IPS-15b (cell line): Measurements from ENCODE around the gene SPIRE1.

ENCODE experiments used
- H3K27me3 ChIP-seq: one replicate; pipeline ENCODE4 v1.6.1; 2013; ENCODE audit warnings: low read length; ENCODE audit not compliant: control insufficient read depth, insufficient read depth
- H3K36me3 ChIP-seq: one replicate; pipeline ENCODE4 v1.6.1; 2013; ENCODE audit warnings: low read length; ENCODE audit not compliant: control insufficient read depth, insufficient read depth
- H3K4me1 ChIP-seq: one replicate; pipeline ENCODE4 v1.6.1; 2013; ENCODE audit warnings: mild to moderate bottlenecking, low read length; ENCODE audit not compliant: control insufficient read depth, insufficient read depth
- H3K4me3 ChIP-seq: one replicate; pipeline ENCODE4 v1.5.1; 2013; ENCODE audit warnings: low read depth, low read length
- H3K9ac ChIP-seq: one replicate; pipeline ENCODE4 v1.6.1; 2013; ENCODE audit warnings: low read depth, mild to moderate bottlenecking, low read length
- H3K9me3 ChIP-seq: one replicate; pipeline ENCODE4 v1.6.1; 2013; ENCODE audit warnings: mild to moderate bottlenecking, low read length; ENCODE audit not compliant: control insufficient read depth, insufficient read depth

The SPIRE1 gene

DNA sequence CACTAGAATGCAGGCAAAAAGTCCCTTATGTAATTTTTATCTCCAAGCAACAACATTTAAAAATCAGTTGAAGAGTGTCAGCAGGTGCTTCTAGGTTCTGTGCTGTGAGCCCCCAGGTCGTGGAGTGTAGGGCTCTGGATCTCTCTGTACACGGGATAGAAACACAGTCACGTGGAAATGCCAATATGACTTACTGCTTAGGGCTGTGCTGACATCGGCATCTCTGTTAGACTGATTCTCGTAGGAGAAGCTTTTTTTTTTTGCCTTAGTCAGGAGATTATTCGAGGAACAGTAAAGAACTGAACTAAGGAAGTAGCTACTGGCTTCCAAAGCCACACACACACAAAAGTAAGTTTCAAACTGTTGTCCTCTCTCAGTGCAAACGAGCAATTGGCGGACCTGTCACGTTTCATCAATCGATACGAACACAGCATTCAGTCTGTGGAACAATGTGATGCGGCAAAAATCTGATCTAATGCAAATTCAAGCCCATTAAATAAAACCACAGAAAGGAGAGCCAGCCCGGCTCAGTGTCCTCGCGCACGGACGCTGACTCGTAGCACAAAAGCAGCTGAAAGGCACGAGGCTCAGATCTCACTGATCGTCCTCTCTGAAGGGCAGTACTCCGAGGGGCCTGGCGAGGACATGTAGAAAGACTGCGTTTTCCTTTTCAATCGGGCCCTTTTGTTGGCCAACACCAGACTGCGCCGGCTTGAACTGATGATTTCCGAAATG is 208.7 kb downstream of the SPIRE1 start:
- Histone ChIP-seq H3K4me1 (no peaks in the 10 kb centered on the region), H3K27me3 (no peaks in the 10 kb centered on the region), H3K9ac (no peak overlapping the region), H3K36me3 (peaks cover 5% of the 10 kb centered on the region), H3K9me3 (no peaks in the 10 kb centered on the region), H3K4me3 (no peak overlapping the region)

DNA sequence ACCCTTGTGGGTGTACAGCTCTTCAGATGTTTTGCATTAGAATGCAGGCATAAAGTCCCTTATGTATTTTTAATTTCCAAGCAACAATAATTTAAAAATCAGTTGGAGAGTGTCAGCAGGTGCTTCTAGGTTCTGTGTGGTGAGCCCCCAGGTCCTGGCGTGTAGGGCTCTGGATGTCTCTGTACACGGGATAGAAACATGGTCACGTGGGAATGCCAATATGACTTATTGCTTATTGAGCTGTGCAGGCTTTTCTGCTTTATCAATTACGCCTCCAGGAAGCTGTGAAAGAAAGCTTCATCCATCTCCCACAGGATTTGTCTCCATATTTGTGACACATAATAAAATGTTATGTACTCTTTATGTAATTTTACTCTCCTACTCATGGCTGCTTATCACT is 212.4 kb downstream of the SPIRE1 start:
- H3K27me3 ChIP-seq = no peaks in the 10 kb centered on the region
- H3K9me3 ChIP-seq = no peaks in the 10 kb centered on the region
- H3K36me3 ChIP-seq = peaks cover 5% of the 10 kb centered on the region
- H3K9ac ChIP-seq = no peak overlapping the region
- no peaks in the 10 kb centered on the region for H3K4me1 ChIP-seq
- H3K4me3 ChIP-seq = no peak overlapping the region

GRCh38 chr18:12443551-12443950 is 214.4 kb downstream of the SPIRE1 start:
- no peak overlapping the region for H3K9ac ChIP-seq
- no peak overlapping the region for H3K4me3 ChIP-seq
- no peaks in the 10 kb centered on the region for H3K36me3 ChIP-seq
- no peaks in the 10 kb centered on the region for H3K4me1 ChIP-seq
- H3K9me3 ChIP-seq = no peaks in the 10 kb centered on the region
- H3K27me3 ChIP-seq = no peaks in the 10 kb centered on the region

DNA sequence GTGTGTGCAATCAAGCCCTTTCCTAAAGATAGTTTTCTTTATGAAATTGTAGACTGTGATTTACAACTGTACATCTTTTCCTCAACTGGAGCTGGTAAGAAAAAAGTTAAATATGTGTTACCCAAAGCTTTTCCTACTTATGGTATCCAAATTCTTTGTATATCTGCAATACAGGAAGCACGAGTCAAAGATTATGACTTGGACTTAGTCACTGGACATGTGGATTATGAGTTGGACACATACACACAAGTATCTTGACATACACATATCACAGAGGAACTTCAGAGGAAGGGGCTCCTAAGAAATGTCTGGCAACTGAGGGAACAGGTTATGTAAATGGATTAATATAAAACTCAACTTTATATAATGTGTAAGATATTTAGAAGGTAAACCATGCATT is 215.0 kb downstream of the SPIRE1 start:
- Histone ChIP-seq H3K9ac (no peak overlapping the region), H3K4me3 (no peak overlapping the region), H3K36me3 (no peaks in the 10 kb centered on the region), H3K4me1 (no peaks in the 10 kb centered on the region), H3K27me3 (no peaks in the 10 kb centered on the region), H3K9me3 (no peaks in the 10 kb centered on the region)

GRCh38 chr18:12441475-12442034 is 216.4 kb downstream of the SPIRE1 start:
- no peaks in the 10 kb centered on the region for H3K36me3 ChIP-seq
- no peak overlapping the region for H3K9ac ChIP-seq
- no peaks in the 10 kb centered on the region for H3K4me1 ChIP-seq
- H3K9me3 ChIP-seq = no peaks in the 10 kb centered on the region
- no peaks in the 10 kb centered on the region for H3K27me3 ChIP-seq
- no peak overlapping the region for H3K4me3 ChIP-seq

GRCh38 chr18:12438257-12438656 is 219.7 kb downstream of the SPIRE1 start:
- Histone ChIP-seq H3K36me3 (no peaks in the 10 kb centered on the region), H3K4me1 (no peaks in the 10 kb centered on the region), H3K27me3 (no peaks in the 10 kb centered on the region)

GRCh38 chr18:12435867-12436266 is 222.0 kb downstream of the SPIRE1 start:
- Histone ChIP-seq H3K36me3 (no peaks in the 10 kb centered on the region), H3K27me3 (no peaks in the 10 kb centered on the region), H3K9me3 (no peaks in the 10 kb centered on the region), H3K9ac (no peak overlapping the region), H3K4me3 (no peak overlapping the region), H3K4me1 (no peaks in the 10 kb centered on the region)

More at GRCh38 chr18:12438257-12438656, 219.7 kb downstream of the SPIRE1 start:
- H3K4me3 ChIP-seq = no peak overlapping the region
- H3K9ac ChIP-seq = no peak overlapping the region
- no peaks in the 10 kb centered on the region for H3K9me3 ChIP-seq

GRCh38 chr18:12434541-12434929 is 223.4 kb downstream of the SPIRE1 start:
- H3K4me1 ChIP-seq = no peaks in the 10 kb centered on the region
- no peaks in the 10 kb centered on the region for H3K9me3 ChIP-seq
- no peak overlapping the region for H3K9ac ChIP-seq
- H3K27me3 ChIP-seq = no peaks in the 10 kb centered on the region
- H3K4me3 ChIP-seq = no peak overlapping the region
- peaks cover 5% of the 10 kb centered on the region for H3K36me3 ChIP-seq

- H3K9ac ChIP-seq = no peak overlapping the region
- H3K36me3 ChIP-seq = peaks cover 5% of the 10 kb centered on the region
- no peaks in the 10 kb centered on the region for H3K9me3 ChIP-seq
- no peak overlapping the region for H3K4me3 ChIP-seq
- no peaks in the 10 kb centered on the region for H3K4me1 ChIP-seq
- H3K27me3 ChIP-seq = no peaks in the 10 kb centered on the region
These were observed 223.9 kb downstream of the SPIRE1 start for GRCh38 chr18:12433829-12434540.

GRCh38 chr18:12432881-12433280 is 225.0 kb downstream of the SPIRE1 start:
- H3K4me1 ChIP-seq = no peaks in the 10 kb centered on the region
- no peak overlapping the region for H3K9ac ChIP-seq
- no peak overlapping the region for H3K4me3 ChIP-seq
- H3K36me3 ChIP-seq = peaks cover 7% of the 10 kb centered on the region
- no peaks in the 10 kb centered on the region for H3K27me3 ChIP-seq
- H3K9me3 ChIP-seq = no peaks in the 10 kb centered on the region

GRCh38 chr18:12432196-12432595 is 225.7 kb downstream of the SPIRE1 start:
- Histone ChIP-seq H3K4me3 (no peak overlapping the region), H3K9ac (no peak overlapping the region), H3K27me3 (no peaks in the 10 kb centered on the region), H3K4me1 (no peaks in the 10 kb centered on the region), H3K36me3 (peaks cover 10% of the 10 kb centered on the region), H3K9me3 (no peaks in the 10 kb centered on the region)

- H3K9ac ChIP-seq = no peak overlapping the region
- no peak overlapping the region for H3K4me3 ChIP-seq
- no peaks in the 10 kb centered on the region for H3K27me3 ChIP-seq
- H3K9me3 ChIP-seq = no peaks in the 10 kb centered on the region
- peaks cover 10% of the 10 kb centered on the region for H3K36me3 ChIP-seq
- no peaks in the 10 kb centered on the region for H3K4me1 ChIP-seq
These were observed 226.3 kb downstream of the SPIRE1 start for GRCh38 chr18:12431561-12431960.
